ENCODE measurements around the gene BMP5. TPM values are rescaled to one million over a fixed set of nuclear protein-coding genes. Genes with fewer than 3 reads are reported as not detected.

Gene BMP5
- total RNA-seq, 4 donors from 2014 or later = 0.13 TPM; not detected in 3

GRCh38 chr6:55812509-55812908 lies 62.9 kb downstream of the BMP5 start:
- WGBS = 71% methylated on average over 1 of the region's 1 CpG
- H3K4me3 ChIP-seq = no peak overlapping the region
- TF ChIP-seq CTCF (IDR thresholded peaks at IDR 0.05) (no peak), POLR2A (IDR thresholded peaks at IDR 0.05) (no peak), EP300 (IDR thresholded peaks at IDR 0.05) (no peak), POLR2AphosphoS5 (IDR thresholded peaks at IDR 0.05) (no peak)
- H3K4me1 ChIP-seq = no peaks in the 10 kb centered on the region
- no peak overlapping the region for H3K27ac ChIP-seq
- no peak for DNase-seq (ENCODE audit: low spot score in 2 of 2)
- H3K36me3 ChIP-seq = no peaks in the 10 kb centered on the region
- no peaks in the 10 kb centered on the region for H3K9me3 ChIP-seq
- no peaks in the 10 kb centered on the region for H3K27me3 ChIP-seq

GRCh38 chr6:55811074-55811473 lies 64.3 kb downstream of the BMP5 start:
- H3K9me3 ChIP-seq = no peaks in the 10 kb centered on the region
- no peak for TF ChIP-seq POLR2A (IDR thresholded peaks at IDR 0.05)
- no peak for TF ChIP-seq POLR2AphosphoS5 (IDR thresholded peaks at IDR 0.05)
- no peak for TF ChIP-seq CTCF (IDR thresholded peaks at IDR 0.05)
- no peak for TF ChIP-seq EP300 (IDR thresholded peaks at IDR 0.05)
- H3K27me3 ChIP-seq = no peaks in the 10 kb centered on the region
- 77% methylated on average over 3 of the region's 3 CpGs for WGBS
- no peak overlapping the region for H3K4me3 ChIP-seq
- no peaks in the 10 kb centered on the region for H3K36me3 ChIP-seq
- H3K27ac ChIP-seq = no peak overlapping the region
- no peaks in the 10 kb centered on the region for H3K4me1 ChIP-seq
- no peak for DNase-seq (ENCODE audit: low spot score in 2 of 2)

GRCh38 chr6:55802259-55802658 lies 73.1 kb downstream of the BMP5 start:
- TF ChIP-seq CTCF (IDR thresholded peaks at IDR 0.05) (no peak), EP300 (IDR thresholded peaks at IDR 0.05) (no peak), POLR2AphosphoS5 (IDR thresholded peaks at IDR 0.05) (no peak)
- Histone ChIP-seq H3K4me3 (no peak overlapping the region), H3K4me1 (no peaks in the 10 kb centered on the region), H3K9me3 (no peaks in the 10 kb centered on the region), H3K27me3 (no peaks in the 10 kb centered on the region), H3K36me3 (no peaks in the 10 kb centered on the region), H3K27ac (no peak overlapping the region)
- no peak for DNase-seq (ENCODE audit: low spot score in 2 of 2)
- WGBS = 94% methylated on average over 4 of the region's 4 CpGs

- Histone ChIP-seq H3K9me3 (no peaks in the 10 kb centered on the region), H3K27me3 (no peaks in the 10 kb centered on the region), H3K36me3 (no peaks in the 10 kb centered on the region), H3K27ac (no peak overlapping the region), H3K4me3 (no peak overlapping the region), H3K4me1 (no peaks in the 10 kb centered on the region)
- DNase-seq (ENCODE audit: low spot score in 2 of 2) = no peak
- TF ChIP-seq POLR2A (IDR thresholded peaks at IDR 0.05) = no peak
- no peak for TF ChIP-seq CTCF (IDR thresholded peaks at IDR 0.05)
- no peak for TF ChIP-seq POLR2AphosphoS5 (IDR thresholded peaks at IDR 0.05)
- no peak for TF ChIP-seq EP300 (IDR thresholded peaks at IDR 0.05)
Observed at GRCh38 chr6:55798571-55798970, 76.8 kb downstream of the BMP5 start.

- no peak for DNase-seq (ENCODE audit: low spot score in 2 of 2)
- no peaks in the 10 kb centered on the region for H3K9me3 ChIP-seq
- TF ChIP-seq POLR2AphosphoS5 (IDR thresholded peaks at IDR 0.05) (no peak), CTCF (IDR thresholded peaks at IDR 0.05) (no peak), EP300 (IDR thresholded peaks at IDR 0.05) (no peak)
- no peak overlapping the region for H3K4me3 ChIP-seq
- no peaks in the 10 kb centered on the region for H3K4me1 ChIP-seq
- no peak overlapping the region for H3K27ac ChIP-seq
- H3K27me3 ChIP-seq = no peaks in the 10 kb centered on the region
- 82% methylated on average over 3 of the region's 3 CpGs for WGBS
- no peaks in the 10 kb centered on the region for H3K36me3 ChIP-seq
Observed at GRCh38 chr6:55794136-55794812, 81.1 kb downstream of the BMP5 start.

Data from suprapubic skin (tissue), 4 donors.